Subcutaneous abdominal adipose tissue (tissue), 5 donors: ENCODE measurements around the gene AGA.

Experiments used
- H3K27ac ChIP-seq: one replicate; pipeline ENCODE4 v1.7.0; 2013; ENCODE audit warnings: low read depth, mild to moderate bottlenecking, inconsistent platforms, low read length, moderate library complexity
- H3K27me3 ChIP-seq, 5 donors: one replicate each; pipeline ENCODE4 v1.7.0; 2013; ENCODE audit warnings: low read length in 5 of 5, inconsistent platforms in 1 of 5; ENCODE audit not compliant: control insufficient read depth in 5 of 5, insufficient read depth in 4 of 5
- H3K36me3 ChIP-seq, 5 donors: one replicate each; pipeline ENCODE4 v1.7.0; 2013; ENCODE audit warnings: low read length in 5 of 5; ENCODE audit not compliant: control insufficient read depth in 5 of 5, insufficient read depth in 5 of 5
- H3K4me1 ChIP-seq, 5 donors: one replicate each; pipeline ENCODE4 v1.7.0; 2013; ENCODE audit warnings: low read length in 5 of 5, mild to moderate bottlenecking in 3 of 5, moderate library complexity in 1 of 5; ENCODE audit not compliant: control insufficient read depth in 5 of 5, insufficient read depth in 5 of 5
- H3K4me3 ChIP-seq, 5 donors: one replicate each; pipeline ENCODE4 v1.7.0; 2013; ENCODE audit warnings: low read length in 5 of 5, low read depth in 1 of 5
- H3K9ac ChIP-seq, 5 donors: one replicate each; pipeline ENCODE4 v1.7.0; 2013; ENCODE audit warnings: low read length in 5 of 5, mild to moderate bottlenecking in 4 of 5, moderate library complexity in 3 of 5
- H3K9me3 ChIP-seq, 5 donors: one replicate each; pipeline ENCODE4 v1.7.0; 2013; ENCODE audit warnings: low read length in 5 of 5; ENCODE audit not compliant: control insufficient read depth in 5 of 5
- donor health status: healthy.
- donor health status: healthy.
- donor health status: healthy.
- donor health status: healthy.
- donor health status: healthy.

Gene AGA

GRCh38 chr4:177480795-177481194 lies 38.6 kb upstream of the AGA start:
- H3K36me3 ChIP-seq, result no peaks in the 10 kb centered on the region
- no peaks in the 10 kb centered on the region for H3K4me1 ChIP-seq
- no peaks in the 10 kb centered on the region for H3K27me3 ChIP-seq
- H3K9ac ChIP-seq, result no peak overlapping the region
- no peak overlapping the region for H3K27ac ChIP-seq
- H3K4me3 ChIP-seq, result no peak overlapping the region
- H3K9me3 ChIP-seq, result no peaks in the 10 kb centered on the region

- no peaks in the 10 kb centered on the region for H3K36me3 ChIP-seq
- H3K9ac ChIP-seq, result no peak overlapping the region
- no peak overlapping the region for H3K27ac ChIP-seq
- H3K9me3 ChIP-seq, result no peaks in the 10 kb centered on the region
- no peaks in the 10 kb centered on the region for H3K4me1 ChIP-seq
- no peak overlapping the region for H3K4me3 ChIP-seq
- H3K27me3 ChIP-seq, result no peaks in the 10 kb centered on the region
Measured at GRCh38 chr4:177479063-177479462, 36.8 kb upstream of the AGA start.

- no peaks in the 10 kb centered on the region for H3K36me3 ChIP-seq
- no peak overlapping the region for H3K27ac ChIP-seq
- no peak overlapping the region for H3K9ac ChIP-seq
- no peaks in the 10 kb centered on the region for H3K27me3 ChIP-seq
- H3K9me3 ChIP-seq, result no peaks in the 10 kb centered on the region
- no peaks in the 10 kb centered on the region for H3K4me1 ChIP-seq
- H3K4me3 ChIP-seq, result no peak overlapping the region
Measured at GRCh38 chr4:177478496-177478895, 36.3 kb upstream of the AGA start.

- Histone ChIP-seq H3K27me3 (no peaks in the 10 kb centered on the region), H3K27ac (no peak overlapping the region), H3K9ac (no peak overlapping the region), H3K36me3 (no peaks in the 10 kb centered on the region), H3K4me1 (no peaks in the 10 kb centered on the region), H3K4me3 (no peak overlapping the region), H3K9me3 (no peaks in the 10 kb centered on the region)
Measured at GRCh38 chr4:177473991-177474390, 31.8 kb upstream of the AGA start.

GRCh38 chr4:177464026-177464425 lies 21.8 kb upstream of the AGA start:
- Histone ChIP-seq H3K4me3 (no peak overlapping the region), H3K9ac (no peak overlapping the region), H3K27ac (no peak overlapping the region), H3K27me3 (no peaks in the 10 kb centered on the region), H3K9me3 (no peaks in the 10 kb centered on the region), H3K36me3 (peaks cover 0 to 3% (median 0%) of the 10 kb centered on the region in 5 donors), H3K4me1 (no peaks in the 10 kb centered on the region)

- Histone ChIP-seq H3K4me1 (no peaks in the 10 kb centered on the region), H3K9ac (no peak overlapping the region), H3K27ac (no peak overlapping the region), H3K27me3 (no peaks in the 10 kb centered on the region), H3K4me3 (no peak overlapping the region), H3K36me3 (peaks cover 0 to 3% (median 0%) of the 10 kb centered on the region in 5 donors), H3K9me3 (no peaks in the 10 kb centered on the region)
Measured at GRCh38 chr4:177461606-177462005, 19.4 kb upstream of the AGA start.

GRCh38 chr4:177460460-177460859 lies 18.2 kb upstream of the AGA start:
- H3K9me3 ChIP-seq, result no peaks in the 10 kb centered on the region
- peaks cover 0 to 4% (median 0%) of the 10 kb centered on the region in 5 donors for H3K4me1 ChIP-seq
- H3K36me3 ChIP-seq, result peaks cover 0 to 3% (median 0%) of the 10 kb centered on the region in 5 donors
- H3K9ac ChIP-seq, result no peak overlapping the region
- no peak overlapping the region for H3K4me3 ChIP-seq
- no peak overlapping the region for H3K27ac ChIP-seq
- no peaks in the 10 kb centered on the region for H3K27me3 ChIP-seq

GRCh38 chr4:177455561-177455970 lies 13.3 kb upstream of the AGA start:
- Histone ChIP-seq H3K27me3 (no peaks in the 10 kb centered on the region), H3K36me3 (no peaks in the 10 kb centered on the region), H3K9ac (no peak overlapping the region), H3K9me3 (no peaks in the 10 kb centered on the region), H3K4me3 (peak overlapping the region in 3 of 5 donors; percentile 18 to 64 (median 37)), H3K27ac (no peak overlapping the region), H3K4me1 (peaks cover 0 to 10% (median 3%) of the 10 kb centered on the region in 5 donors)

- no peak overlapping the region for H3K27ac ChIP-seq
- H3K36me3 ChIP-seq, result no peaks in the 10 kb centered on the region
- no peaks in the 10 kb centered on the region for H3K9me3 ChIP-seq
- H3K27me3 ChIP-seq, result no peaks in the 10 kb centered on the region
- no peak overlapping the region for H3K9ac ChIP-seq
- H3K4me3 ChIP-seq, result no peak overlapping the region
- peaks cover 0 to 10% (median 3%) of the 10 kb centered on the region in 5 donors for H3K4me1 ChIP-seq
Measured at GRCh38 chr4:177453116-177453515, 10.9 kb upstream of the AGA start.

GRCh38 chr4:177451108-177451500 lies 8.9 kb upstream of the AGA start:
- Histone ChIP-seq H3K27me3 (no peaks in the 10 kb centered on the region), H3K27ac (no peak overlapping the region), H3K4me3 (no peak overlapping the region), H3K36me3 (no peaks in the 10 kb centered on the region), H3K9me3 (no peaks in the 10 kb centered on the region), H3K9ac (no peak overlapping the region), H3K4me1 (peaks cover 0 to 10% (median 3%) of the 10 kb centered on the region in 5 donors)
